HCT116 (cell line): ENCODE results near the gene MSI2. TPM values are rescaled to one million over a fixed set of nuclear protein-coding genes. Genes with fewer than 3 reads are reported as not detected.

Experiments used
- ATAC-seq: fragments of 200-7000 bp; cut with Tn5 transposase; 2 replicates; pipeline ENCODE4 v1.9.1; 2020; ENCODE audit warnings: mild to moderate bottlenecking, moderate library complexity
- BruUV-seq: library from RNA; stranded (reverse); fragments of 400-500 nt; replicated peaks from 2 replicates; lab custom pipeline; 2021; lab: Mats Ljungman, UMichigan
- CTCF ChIA-PET: fragments of 300-600 bp; sonication (Branson Sonifier 250); formaldehyde crosslinking; loops from one replicate; lab custom pipeline; 2021; ENCODE audit warnings: antibody characterized with exemption; lab: Charles Lee
- POLR2A ChIA-PET: fragments of 300-600, 350-600 bp; sonication (Branson Sonifier 250); formaldehyde crosslinking; loops from one replicate; lab custom pipeline; 2021; ENCODE audit warnings: antibody characterized with exemption; lab: Charles Lee
- RAD21 ChIA-PET, 2 experiments: fragments of 300-600 bp; sonication (Branson Sonifier 250); formaldehyde crosslinking; loops; one replicate each; lab custom pipeline; 2023; ENCODE audit warnings: low total read pairs in 2 of 2; ENCODE audit not compliant: uncharacterized antibody in 2 of 2, unreplicated experiment in 2 of 2, low non-redundant PET in 1 of 2; lab: Charles Lee
- DNase-seq: peaks from one replicate; pipeline ENCODE4 v3.0.0-alpha.2; 2010; ENCODE audit warnings: low read depth, low spot score
- H2AFZ ChIP-seq: fragments of 200-600 bp; shearing (Covaris generic), sonication (generic); 2 replicates; pipeline ENCODE4 v1.6.1; 2017; ENCODE audit warnings: low read depth, mixed run types, mixed read lengths, antibody characterized with exemption, low read length; ENCODE audit not compliant: poor library complexity, severe bottlenecking
- H3K27ac ChIP-seq: 2 replicates; pipeline ENCODE4 v1.5.1; 2012; ENCODE audit warnings: low read depth, low read length
- H3K27me3 ChIP-seq: fragments of 200-600 bp; sonication (generic); 2 replicates; pipeline ENCODE4 v1.6.1; 2016; ENCODE audit warnings: mixed run types, low read length, mixed read lengths; ENCODE audit not compliant: insufficient read depth
- H3K36me3 ChIP-seq, 2 experiments: fragments of 200-500 bp in 1 of 2; fragments of 200-600 bp in 1 of 2; sonication (Bioruptor generic) in 1 of 2; sonication (generic) in 1 of 2; 2 replicates each; pipeline versions ENCODE4 v1.5.1 to v1.6.1; 2014 to 2016; ENCODE audit warnings: low read length in 2 of 2, inconsistent platforms in 1 of 2, mixed read lengths in 1 of 2, mixed run types in 1 of 2; ENCODE audit not compliant: insufficient read depth in 2 of 2, control insufficient read depth in 1 of 2
- H3K4me1 ChIP-seq, 2 experiments: fragments of 200-600 bp in 1 of 2; sonication (generic) in 1 of 2; 2 replicates each; pipeline versions ENCODE4 v1.5.1 to v1.6.1; 2012 to 2017; ENCODE audit warnings: low read length in 2 of 2, inconsistent platforms in 1 of 2, mild to moderate bottlenecking in 1 of 2, mixed read lengths in 1 of 2, mixed run types in 1 of 2, moderate library complexity in 1 of 2; ENCODE audit not compliant: insufficient read depth in 2 of 2, control insufficient read depth in 1 of 2
- H3K4me2 ChIP-seq: fragments of 200-600 bp; sonication (generic); 2 replicates; pipeline ENCODE4 v1.6.1; 2017; ENCODE audit warnings: mixed run types, low read length, mixed read lengths
- H3K4me3 ChIP-seq, 2 experiments: fragments of 200-600 bp in 1 of 2; sonication (generic) in 1 of 2; replicated peaks in 1 of 2; 2 replicates each; pipeline ENCODE4 v1.5.1; 2011 to 2016; ENCODE audit warnings: low read length in 2 of 2, control low read depth in 1 of 2, low read depth in 1 of 2, mild to moderate bottlenecking in 1 of 2, mixed read lengths in 1 of 2, mixed run types in 1 of 2
- H3K79me2 ChIP-seq: fragments of 200-600 bp; sonication (generic); 2 replicates; pipeline ENCODE4 v1.6.1; 2017; ENCODE audit warnings: mild to moderate bottlenecking, mixed run types, low read length, moderate library complexity, mixed read lengths; ENCODE audit not compliant: insufficient read depth
- H3K9ac ChIP-seq: fragments of 200-600 bp; sonication (generic); 2 replicates; pipeline ENCODE4 v1.6.1; 2016; ENCODE audit warnings: low read length, mixed read lengths
- H3K9me2 ChIP-seq: fragments of 200-600 bp; sonication (generic), shearing (Covaris generic); 2 replicates; pipeline ENCODE4 v1.6.1; 2017; ENCODE audit warnings: mixed run types, mild to moderate bottlenecking, moderate library complexity; ENCODE audit not compliant: insufficient read depth
- H3K9me3 ChIP-seq, 2 experiments: fragments of 200-500 bp in 1 of 2; fragments of 200-600 bp in 1 of 2; sonication (Bioruptor generic) in 1 of 2; sonication (generic) in 1 of 2; 2 replicates each; pipeline ENCODE4 v1.6.1; 2014 to 2017; ENCODE audit warnings: low read length in 2 of 2, mixed read lengths in 2 of 2, inconsistent platforms in 1 of 2, low read depth in 1 of 2, mild to moderate bottlenecking in 1 of 2, mixed run types in 1 of 2, moderate library complexity in 1 of 2; ENCODE audit not compliant: control insufficient read depth in 1 of 2, insufficient read depth in 1 of 2
- H4K20me1 ChIP-seq: fragments of 200-600 bp; sonication (generic), shearing (Covaris generic); 2 replicates; pipeline ENCODE4 v1.6.1; 2017; ENCODE audit warnings: mixed run types, mild to moderate bottlenecking, moderate library complexity; ENCODE audit not compliant: insufficient read depth
- CBX3 ChIP-seq: IDR thresholded peaks from 2 replicates; pipeline ENCODE4 v1.6.1; 2012; ENCODE audit warnings: low read depth
- EGR1 ChIP-seq: IDR thresholded peaks from 2 replicates; pipeline ENCODE4 v1.6.1; 2012; ENCODE audit warnings: low read depth
- EZH2phosphoT487 ChIP-seq: fragments of 200-600 bp; IDR thresholded peaks from 2 replicates; pipeline ENCODE4 v1.6.1; 2018; ENCODE audit warnings: antibody characterized with exemption, borderline replicate concordance
- RAD21 ChIP-seq: IDR thresholded peaks from 2 replicates; pipeline ENCODE4 v1.6.1; 2012; ENCODE audit warnings: low read depth, mild to moderate bottlenecking
- SIN3A ChIP-seq: IDR thresholded peaks from 2 replicates; pipeline ENCODE4 v1.6.1; 2012; ENCODE audit warnings: low read depth
- SRF ChIP-seq: IDR thresholded peaks from 2 replicates; pipeline ENCODE4 v1.6.1; 2012; ENCODE audit warnings: low read depth
- TCF7L2 ChIP-seq: IDR thresholded peaks from 2 replicates; pipeline ENCODE4 v1.7.0; 2011; ENCODE audit warnings: borderline replicate concordance, inconsistent platforms; ENCODE audit not compliant: insufficient read depth, insufficient read length; ENCODE audit errors: extremely low read depth
- YY1 ChIP-seq: IDR thresholded peaks from 2 replicates; pipeline ENCODE4 v1.6.1; 2011; ENCODE audit warnings: low read length, low read depth, moderate library complexity, mild to moderate bottlenecking; ENCODE audit not compliant: insufficient replicate concordance; ENCODE audit errors: extremely low read depth
- ZBTB33 ChIP-seq: IDR thresholded peaks from 2 replicates; pipeline ENCODE4 v1.6.1; 2011; ENCODE audit warnings: mild to moderate bottlenecking, low read length, moderate library complexity; ENCODE audit not compliant: insufficient replicate concordance; ENCODE audit errors: extremely low read depth
- ZNF274 ChIP-seq: fragments of 200-500 bp; sonication (Bioruptor generic); IDR thresholded peaks from 2 replicates; pipeline ENCODE4 v1.6.1; 2014; ENCODE audit warnings: mild to moderate bottlenecking, low read depth, low read length, inconsistent platforms
- intact Hi-C: fragments of 100-400 bp; cut with micrococcal nuclease; formaldehyde crosslinking; loops from 2 replicates; pipeline ENCODE4 v1.10.0; 2022
- total RNA-seq: library from RNA; stranded (reverse); gene quantifications from one replicate; pipeline ENCODE4 v1.2.1, GENCODE V29; 2021; ENCODE audit not compliant: unreplicated experiment
- TF ChIP-seq, protein P1 (sequence below), 3 experiments: fragments of 200-600 bp in 1 of 3; sonication (generic) in 1 of 3; IDR thresholded peaks in 2 of 3; conservative IDR thresholded peaks in 1 of 3; 2 replicates each; pipeline ENCODE4 v1.5.1; 2012 to 2017; ENCODE audit warnings: low read depth in 2 of 3, low read length in 2 of 3, antibody characterized with exemption in 1 of 3, borderline replicate concordance in 1 of 3, control low read depth in 1 of 3, mild to moderate bottlenecking in 1 of 3, mixed read lengths in 1 of 3, mixed run types in 1 of 3, moderate library complexity in 1 of 3; ENCODE audit not compliant: insufficient read depth in 1 of 3
- TF ChIP-seq, protein P2 (sequence below): IDR thresholded peaks from 2 replicates; pipeline ENCODE4 v1.6.1; 2012

MSI2 gene
- total RNA-seq, 1 experiment from 2014 or later, result 137 TPM

- Histone ChIP-seq H3K79me2 (peaks cover 44% of the 10 kb centered on the region; the same call in 1 of the 2 replicates), H4K20me1 (no peaks in the 10 kb centered on the region), H3K4me3 (no peak overlapping the region), H3K36me3 (peaks cover 0 to 3% of the 10 kb centered on the region in 2 experiments; a peak in 1 of 4 replicates), H3K9me2 (no peaks in the 10 kb centered on the region), H3K9ac (no peak overlapping the region), H3K4me2 (no peak overlapping the region), H3K9me3 (no peaks in the 10 kb centered on the region), H3K4me1 (peaks cover 14 to 16% of the 10 kb centered on the region in 2 experiments), H3K27me3 (no peaks in the 10 kb centered on the region), H3K27ac (no peak overlapping the region), H2AFZ (no peak overlapping the region)
- intact Hi-C loops, result no loop called here
- POLR2A ChIA-PET, result no interaction called here
- TF ChIP-seq CBX3, result no peak
- no peak for TF ChIP-seq RAD21
- no peak for TF ChIP-seq YY1
- no peak for TF ChIP-seq EZH2phosphoT487
- no peak for TF ChIP-seq EGR1
- TF ChIP-seq TCF7L2, result no peak
- no peak for TF ChIP-seq SIN3A
- TF ChIP-seq, protein P1, sequence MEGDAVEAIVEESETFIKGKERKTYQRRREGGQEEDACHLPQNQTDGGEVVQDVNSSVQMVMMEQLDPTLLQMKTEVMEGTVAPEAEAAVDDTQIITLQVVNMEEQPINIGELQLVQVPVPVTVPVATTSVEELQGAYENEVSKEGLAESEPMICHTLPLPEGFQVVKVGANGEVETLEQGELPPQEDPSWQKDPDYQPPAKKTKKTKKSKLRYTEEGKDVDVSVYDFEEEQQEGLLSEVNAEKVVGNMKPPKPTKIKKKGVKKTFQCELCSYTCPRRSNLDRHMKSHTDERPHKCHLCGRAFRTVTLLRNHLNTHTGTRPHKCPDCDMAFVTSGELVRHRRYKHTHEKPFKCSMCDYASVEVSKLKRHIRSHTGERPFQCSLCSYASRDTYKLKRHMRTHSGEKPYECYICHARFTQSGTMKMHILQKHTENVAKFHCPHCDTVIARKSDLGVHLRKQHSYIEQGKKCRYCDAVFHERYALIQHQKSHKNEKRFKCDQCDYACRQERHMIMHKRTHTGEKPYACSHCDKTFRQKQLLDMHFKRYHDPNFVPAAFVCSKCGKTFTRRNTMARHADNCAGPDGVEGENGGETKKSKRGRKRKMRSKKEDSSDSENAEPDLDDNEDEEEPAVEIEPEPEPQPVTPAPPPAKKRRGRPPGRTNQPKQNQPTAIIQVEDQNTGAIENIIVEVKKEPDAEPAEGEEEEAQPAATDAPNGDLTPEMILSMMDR (IDR thresholded peaks at IDR 0.05 in 2 of 3, conservative IDR thresholded peaks at IDR 0.05 in 1 of 3; ENCODE audit: borderline replicate concordance in 1 of 3, insufficient read depth in 1 of 3, low read depth in 2 of 3, low read length in 2 of 3), result no peak
- TF ChIP-seq ZNF274, result no peak
- no peak for TF ChIP-seq SRF
- TF ChIP-seq, protein P2, sequence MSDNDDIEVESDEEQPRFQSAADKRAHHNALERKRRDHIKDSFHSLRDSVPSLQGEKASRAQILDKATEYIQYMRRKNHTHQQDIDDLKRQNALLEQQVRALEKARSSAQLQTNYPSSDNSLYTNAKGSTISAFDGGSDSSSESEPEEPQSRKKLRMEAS, result no peak
- TF ChIP-seq ZBTB33, result no peak
- CTCF ChIA-PET, result no interaction called here
- ATAC-seq (no peak), DNase-seq (no peak)
- RAD21 ChIA-PET, result no interaction called here
- no TSS peak for BruUV-seq
These were observed 31.9 kb downstream of the MSI2 start for GRCh38 chr17:57288040-57288772.
